Small intestine (tissue), 7 donors: ENCODE data around the gene AKAP6. TPM values are rescaled to one million over a fixed set of nuclear protein-coding genes. Genes with fewer than 3 reads are reported as not detected.
A peak's percentile ranks its signal among the peaks of the same experiment; 100 is the strongest.

Source experiments
- DNase-seq, 2 donors: peaks; one replicate each; pipeline versions ENCODE4 v3.0.0 to v3.0.0-alpha.2; 2013
- FAIRE-seq: peaks from 2 replicates; lab custom pipeline; 2012; peaks lifted over from hg19 to GRCh38; lab: Jason Lieb, UNC
- H3K27ac ChIP-seq, 3 donors: one replicate each; pipeline ENCODE4 v1.5.1; 2013; ENCODE audit warnings: low read length in 2 of 3, mild to moderate bottlenecking in 2 of 3, control low read depth in 1 of 3, inconsistent platforms in 1 of 3, low read depth in 1 of 3, moderate library complexity in 1 of 3
- H3K27me3 ChIP-seq, 3 donors: one replicate each; pipeline ENCODE4 v1.6.1; 2013; ENCODE audit warnings: low read length in 3 of 3, inconsistent platforms in 1 of 3; ENCODE audit not compliant: control insufficient read depth in 3 of 3, insufficient read depth in 3 of 3
- H3K36me3 ChIP-seq, 3 donors: one replicate each; pipeline ENCODE4 v1.6.1; 2013; ENCODE audit warnings: low read length in 3 of 3, inconsistent platforms in 1 of 3, low read depth in 1 of 3, mild to moderate bottlenecking in 1 of 3, moderate library complexity in 1 of 3; ENCODE audit not compliant: control insufficient read depth in 3 of 3, insufficient read depth in 2 of 3
- H3K4me1 ChIP-seq, 3 donors: one replicate each; pipeline ENCODE4 v1.6.1; 2013; ENCODE audit warnings: low read length in 2 of 3, inconsistent platforms in 1 of 3, low read depth in 1 of 3, mild to moderate bottlenecking in 1 of 3, moderate library complexity in 1 of 3; ENCODE audit not compliant: control insufficient read depth in 3 of 3, insufficient read depth in 2 of 3
- H3K4me3 ChIP-seq, 3 donors: one replicate each; pipeline ENCODE4 v1.5.1; 2013; ENCODE audit warnings: low read length in 3 of 3, control low read depth in 1 of 3, inconsistent platforms in 1 of 3, low read depth in 1 of 3, mild to moderate bottlenecking in 1 of 3, moderate library complexity in 1 of 3
- H3K9me3 ChIP-seq, 2 donors: one replicate each; pipeline ENCODE4 v1.6.1; 2013; ENCODE audit warnings: low read depth in 1 of 2, low read length in 1 of 2; ENCODE audit not compliant: control insufficient read depth in 2 of 2, insufficient read depth in 1 of 2
- WGBS, 3 donors: extraction: QIAGEN DNeasy Blood & Tissue Kit; methylation state at CpG; one replicate each; pipeline ENCODE4 v1.1.7; 2013; 5-methylcytosine and 5-hydroxymethylcytosine counted together
- polyA plus RNA-seq, 4 donors: library from polyadenylated mRNA; stranded (reverse) in 3 of 4; unstranded in 1 of 4; fragments of 200-250 nt in 3 of 4; fragments of 120-200 nt in 1 of 4; gene quantifications; one replicate each; pipeline versions ENCODE4 v1.2.1 to v1.2.3, GENCODE V29; 2013
- donor health status: healthy with polysubstance abuse.
- donor health status: control.
- donor health status: control.
- donor health status: Bipolar disorder and iron deficiency.
- donor health status: healthy.

AKAP6 gene
- polyA plus RNA-seq, 4 donors = 0.45 to 3.6 (median 0.96) TPM

DNA sequence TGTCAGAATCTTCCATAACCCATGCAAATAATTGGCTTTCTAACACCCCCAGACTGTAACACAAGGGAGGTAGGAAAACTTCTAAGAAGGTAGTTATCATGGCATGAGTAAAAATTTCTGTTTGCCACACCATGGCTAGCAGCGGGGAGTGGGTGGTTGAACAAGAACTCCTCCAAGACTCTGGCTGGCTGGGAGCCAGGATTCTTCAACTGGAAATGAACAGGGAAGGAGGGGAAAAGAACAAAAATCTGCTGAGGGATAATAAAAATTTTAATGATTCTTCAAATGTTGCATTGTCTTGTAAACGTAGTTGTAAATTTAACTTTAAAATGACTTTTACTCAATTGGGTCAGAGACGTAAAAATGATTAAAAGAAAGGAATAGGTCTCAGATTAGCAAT is 78.9 kb downstream of the AKAP6 start:
- 71 to 90% (median 83%) methylated on average over 3 of the region's 3 CpGs for WGBS, 3 donors
- no peaks in the 10 kb centered on the region for H3K9me3 ChIP-seq
- no peaks in the 10 kb centered on the region for H3K36me3 ChIP-seq
- no peak for DNase-seq
- no peaks in the 10 kb centered on the region for H3K4me1 ChIP-seq
- H3K4me3 ChIP-seq = no peak overlapping the region
- no peak for FAIRE-seq
- no peak overlapping the region for H3K27ac ChIP-seq
- H3K27me3 ChIP-seq = no peaks in the 10 kb centered on the region

DNA sequence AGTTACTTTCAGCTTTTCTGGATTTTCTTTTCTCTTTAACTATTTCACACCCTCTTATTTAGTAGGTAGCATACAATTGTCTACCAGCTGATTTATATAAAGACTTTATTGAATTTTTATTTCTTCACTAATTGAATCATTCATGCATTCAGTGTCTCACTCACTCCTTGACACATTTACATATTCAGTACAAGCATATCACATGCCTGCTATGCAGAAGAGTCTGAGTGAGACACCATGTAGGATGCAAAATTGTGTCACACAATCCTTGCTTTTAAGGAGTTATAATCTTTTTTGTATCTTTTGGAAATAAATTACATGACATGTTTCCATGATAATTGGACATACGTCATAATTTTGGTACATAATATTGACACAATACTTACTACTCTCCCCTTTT is 83.0 kb downstream of the AKAP6 start:
- H3K27ac ChIP-seq = no peak overlapping the region
- DNase-seq = no peak
- no peak for FAIRE-seq
- H3K9me3 ChIP-seq = no peaks in the 10 kb centered on the region
- H3K4me1 ChIP-seq = no peaks in the 10 kb centered on the region
- no peak overlapping the region for H3K4me3 ChIP-seq
- H3K27me3 ChIP-seq = no peaks in the 10 kb centered on the region
- H3K36me3 ChIP-seq = no peaks in the 10 kb centered on the region
- WGBS, 3 donors = 93 to 95% (median 95%) methylated on average over 1 of the region's 1 CpG

DNA sequence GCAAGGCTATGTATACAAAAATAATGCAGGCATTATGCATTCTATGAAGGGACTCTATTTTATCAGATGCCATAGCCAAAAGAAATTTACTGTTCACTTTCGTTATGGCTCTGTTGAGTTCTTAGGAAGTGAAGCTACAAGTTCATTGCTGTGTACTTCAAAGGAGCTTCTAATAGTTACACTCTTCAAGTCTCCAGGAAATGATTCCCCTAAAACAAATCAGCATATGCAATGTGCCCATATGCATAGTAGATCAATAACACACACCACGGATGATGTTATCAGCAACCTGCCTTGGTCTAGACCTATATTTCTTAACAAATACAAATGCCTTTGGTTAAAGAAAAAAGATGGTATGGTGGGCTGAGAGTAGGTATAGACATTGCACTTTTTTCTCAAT is 83.4 kb downstream of the AKAP6 start:
- Histone ChIP-seq H3K27ac (no peak overlapping the region), H3K4me1 (no peaks in the 10 kb centered on the region), H3K4me3 (no peak overlapping the region), H3K9me3 (no peaks in the 10 kb centered on the region), H3K36me3 (no peaks in the 10 kb centered on the region), H3K27me3 (no peaks in the 10 kb centered on the region)
- no peak for DNase-seq
- WGBS, 3 donors = 43 to 73% (median 55%) methylated on average over 2 of the region's 2 CpGs
- no peak for FAIRE-seq

DNA sequence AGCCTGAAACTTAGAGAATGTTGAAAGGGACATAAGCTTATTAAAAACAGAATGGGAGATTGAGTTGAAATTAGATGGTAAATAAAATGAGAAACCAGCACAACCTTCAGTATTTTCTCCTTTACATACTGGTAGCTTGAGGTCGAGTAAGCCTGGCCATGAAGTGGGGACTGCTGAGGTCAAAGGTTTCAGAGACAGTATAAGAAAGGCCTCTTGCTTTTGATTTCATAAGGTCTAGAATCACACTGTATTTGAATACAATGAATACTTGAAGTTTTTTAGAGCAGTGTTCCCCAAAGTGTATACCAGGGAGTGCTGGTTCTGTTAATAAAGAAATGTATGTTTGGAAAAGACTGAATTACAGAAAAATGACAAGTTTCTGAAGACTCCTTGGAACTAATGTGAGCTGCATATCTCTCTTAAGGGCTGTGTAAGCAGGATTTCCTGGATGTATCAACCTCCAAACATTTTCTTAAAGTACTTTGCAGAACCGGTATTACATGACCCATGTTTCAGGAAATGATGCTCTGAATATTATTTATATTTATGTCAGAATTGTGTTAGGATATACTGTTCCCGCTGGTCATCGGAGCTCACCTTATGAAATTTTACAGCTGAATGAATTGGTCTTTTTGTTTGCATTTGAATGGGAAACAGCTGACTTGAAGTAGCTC is 85.0 kb downstream of the AKAP6 start:
- Histone ChIP-seq H3K4me3 (no peak overlapping the region), H3K9me3 (no peaks in the 10 kb centered on the region), H3K4me1 (peaks cover 0 to 4% (median 0%) of the 10 kb centered on the region in 3 donors), H3K27ac (no peak overlapping the region), H3K36me3 (no peaks in the 10 kb centered on the region), H3K27me3 (no peaks in the 10 kb centered on the region)
- FAIRE-seq (no peak), DNase-seq (no peak)
- 41 to 65% (median 63%) methylated on average over 4 of the region's 4 CpGs for WGBS, 3 donors

DNA sequence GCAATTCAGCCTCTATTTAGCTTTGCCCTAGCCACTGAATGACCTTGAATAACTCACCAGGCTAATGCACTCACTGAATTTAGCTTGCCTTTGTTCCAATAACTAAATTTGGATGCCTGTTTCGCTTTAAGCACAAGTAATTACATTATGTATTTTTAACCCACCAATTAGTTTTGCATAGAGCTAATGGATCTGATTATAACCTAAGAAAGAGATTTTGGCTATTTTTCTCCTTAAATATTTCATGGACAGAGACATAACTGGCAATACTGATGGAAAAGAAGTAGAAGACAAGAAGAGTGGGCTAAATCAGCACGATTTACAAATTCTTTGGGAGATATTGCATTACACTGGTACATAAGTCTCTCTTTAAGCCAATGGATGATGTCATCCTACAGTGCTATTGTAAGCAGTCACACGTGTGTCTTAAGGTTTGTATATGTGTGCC is 85.7 kb downstream of the AKAP6 start:
- no peak for FAIRE-seq
- H3K27ac ChIP-seq = no peak overlapping the region
- no peak for DNase-seq
- 38 to 70% (median 53%) methylated on average over 3 of the region's 3 CpGs for whole genome bisulfite sequencing, 3 donors
- H3K4me1 ChIP-seq = peaks cover 0 to 4% (median 0%) of the 10 kb centered on the region in 3 donors
- H3K4me3 ChIP-seq = no peak overlapping the region
- no peaks in the 10 kb centered on the region for H3K36me3 ChIP-seq
- H3K27me3 ChIP-seq = no peaks in the 10 kb centered on the region
- H3K9me3 ChIP-seq = no peaks in the 10 kb centered on the region

DNA sequence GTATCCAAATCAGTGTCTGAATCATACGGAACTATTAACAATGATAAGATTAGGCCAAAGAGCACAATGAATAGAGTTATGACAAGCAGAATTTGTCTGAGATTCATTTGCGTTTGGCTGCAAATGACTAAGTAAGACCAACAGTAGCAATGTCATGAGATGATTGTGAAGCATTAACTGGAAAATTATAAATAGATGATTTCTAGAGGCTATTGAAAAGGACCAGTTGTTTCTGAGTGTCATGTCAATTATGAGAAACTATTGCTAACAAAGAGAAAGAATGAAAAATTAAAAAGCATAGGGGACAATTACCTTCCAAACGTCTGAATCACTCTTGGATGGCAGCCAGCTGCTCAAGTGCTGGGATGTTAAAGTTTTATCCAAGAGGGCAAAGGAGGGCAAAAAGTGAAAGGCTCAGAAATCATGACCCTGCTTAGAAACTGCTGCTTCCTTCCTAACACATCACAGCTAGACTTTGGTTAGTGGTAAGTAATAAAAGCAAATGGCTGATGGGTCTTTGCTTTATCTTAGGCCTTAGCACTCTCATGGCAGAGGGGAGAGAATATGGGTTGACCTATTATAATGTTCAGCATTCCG is 89.0 kb downstream of the AKAP6 start:
- Histone ChIP-seq H3K27ac (no peak overlapping the region), H3K4me1 (peaks cover 0 to 4% (median 0%) of the 10 kb centered on the region in 3 donors)
- 13 to 38% (median 25%) methylated on average over 4 of the region's 4 CpGs for WGBS, 3 donors

DNA sequence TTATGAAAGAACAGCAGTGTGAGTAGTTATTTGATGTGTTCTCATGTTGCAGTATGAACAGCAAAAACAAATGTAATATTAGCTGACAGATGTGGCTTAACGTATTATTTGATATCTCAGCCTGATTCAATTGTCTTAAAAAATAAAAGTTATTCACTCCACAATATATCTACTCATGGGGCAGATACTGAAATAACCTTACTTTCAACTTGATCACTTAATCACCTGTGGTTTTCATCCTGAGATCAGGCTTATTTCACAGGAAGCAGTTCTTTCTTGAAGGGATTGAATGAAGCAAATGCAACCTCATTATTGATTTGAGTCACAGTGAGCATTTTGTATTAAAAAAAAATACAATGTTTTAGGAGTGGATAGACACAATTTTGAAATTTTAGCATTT is 90.3 kb downstream of the AKAP6 start:
- Histone ChIP-seq H3K4me3 (no peak overlapping the region), H3K36me3 (no peaks in the 10 kb centered on the region), H3K27me3 (no peaks in the 10 kb centered on the region), H3K27ac (no peak overlapping the region), H3K4me1 (peaks cover 0 to 4% (median 0%) of the 10 kb centered on the region in 3 donors), H3K9me3 (peaks cover 0 to 15% of the 10 kb centered on the region in 2 donors)
- WGBS, 3 donors = 77 to 96% (median 96%) methylated on average over 1 of the region's 1 CpG
- no peak for FAIRE-seq
- no peak for DNase-seq

More for the DNA sequence above, 89.0 kb downstream of the AKAP6 start:
- H3K27me3 ChIP-seq = no peaks in the 10 kb centered on the region
- DNase-seq (peak; percentile 79 to 87), FAIRE-seq (no peak)
- H3K9me3 ChIP-seq = peaks cover 0 to 13% of the 10 kb centered on the region in 2 donors
- no peak overlapping the region for H3K4me3 ChIP-seq
- no peaks in the 10 kb centered on the region for H3K36me3 ChIP-seq

DNA sequence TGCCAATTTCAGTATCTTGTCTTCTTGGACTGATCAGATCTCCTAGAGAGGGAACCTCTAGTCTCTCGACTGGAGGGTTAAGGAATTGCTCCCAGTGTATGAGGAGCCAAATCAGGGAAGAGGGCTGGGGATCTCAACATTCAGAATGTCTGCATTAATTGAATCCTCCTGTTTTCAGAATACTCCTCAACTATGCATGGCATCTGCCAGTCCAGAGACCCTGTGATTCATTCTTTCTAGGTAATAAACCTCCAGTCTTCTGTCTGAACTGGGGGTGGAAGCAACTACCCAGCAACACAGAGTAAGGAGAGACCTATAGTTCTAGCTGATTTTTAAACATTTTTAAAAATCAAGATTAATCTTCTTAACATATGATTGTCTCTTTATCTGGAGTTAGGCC is 92.7 kb downstream of the AKAP6 start:
- H3K36me3 ChIP-seq = no peaks in the 10 kb centered on the region
- peaks cover 0 to 4% (median 0%) of the 10 kb centered on the region in 3 donors for H3K4me1 ChIP-seq
- no peak overlapping the region for H3K27ac ChIP-seq
- H3K27me3 ChIP-seq = no peaks in the 10 kb centered on the region
- WGBS, 3 donors = 65 to 90% (median 88%) methylated on average over 1 of the region's 1 CpG
- no peak for DNase-seq
- no peak for FAIRE-seq
- H3K9me3 ChIP-seq = peaks cover 0 to 15% of the 10 kb centered on the region in 2 donors
- no peak overlapping the region for H3K4me3 ChIP-seq
